DOHH2 (cell line): ENCODE measurements around the gene LMX1A.

Experiments used
- H3F3A ChIP-seq: fragments of 200-600 bp; sonication (generic), shearing (Covaris generic); 2 replicates; pipeline ENCODE4 v1.6.0; 2016; ENCODE audit warnings: antibody characterized with exemption, mild to moderate bottlenecking; ENCODE audit not compliant: control insufficient read depth, insufficient read depth
- H3K27ac ChIP-seq: fragments of 200-600 bp; sonication (generic); 2 replicates; pipeline ENCODE4 v1.5.1; 2014; ENCODE audit warnings: low read depth, mild to moderate bottlenecking, low read length, moderate library complexity
- H3K27me3 ChIP-seq: fragments of 200-600 bp; sonication (generic); 2 replicates; pipeline ENCODE4 v1.6.1; 2014; ENCODE audit warnings: mild to moderate bottlenecking, low read length, mixed read lengths; ENCODE audit not compliant: control insufficient read depth
- H3K36me3 ChIP-seq: fragments of 200-600 bp; sonication (generic); 2 replicates; pipeline ENCODE4 v1.6.1; 2014; ENCODE audit warnings: mild to moderate bottlenecking, low read length, moderate library complexity, mixed read lengths; ENCODE audit not compliant: control insufficient read depth
- H3K4me1 ChIP-seq: fragments of 200-600 bp; sonication (generic); 2 replicates; pipeline ENCODE4 v1.6.1; 2014; ENCODE audit warnings: mild to moderate bottlenecking, low read length, mixed read lengths; ENCODE audit not compliant: control insufficient read depth
- H3K4me2 ChIP-seq: fragments of 200-600 bp; sonication (generic); 2 replicates; pipeline ENCODE4 v1.6.0; 2014; ENCODE audit warnings: mild to moderate bottlenecking, low read length, moderate library complexity
- H3K4me3 ChIP-seq: fragments of 200-600 bp; sonication (generic); 2 replicates; pipeline ENCODE4 v1.5.1; 2014; ENCODE audit warnings: mild to moderate bottlenecking, low read length, mixed read lengths
- H3K79me2 ChIP-seq: fragments of 200-600 bp; sonication (generic); 2 replicates; pipeline ENCODE4 v1.6.1; 2014; ENCODE audit warnings: mild to moderate bottlenecking, low read length, mixed read lengths; ENCODE audit not compliant: control insufficient read depth
- H3K9me2 ChIP-seq: fragments of 200-600 bp; sonication (generic); replicated peaks from 2 replicates; pipeline ENCODE4 v1.6.1; 2014; ENCODE audit warnings: mild to moderate bottlenecking, low read length, mixed read lengths; ENCODE audit not compliant: control insufficient read depth
- H3K9me3 ChIP-seq: fragments of 200-600 bp; sonication (generic); 2 replicates; pipeline ENCODE4 v1.6.1; 2014; ENCODE audit warnings: antibody characterized with exemption, low read length, mixed read lengths; ENCODE audit not compliant: control insufficient read depth, insufficient read depth
- H4K20me1 ChIP-seq: fragments of 200-600 bp; sonication (generic); 2 replicates; pipeline ENCODE4 v1.6.0; 2014; ENCODE audit warnings: low read depth, mild to moderate bottlenecking, antibody characterized with exemption, low read length, moderate library complexity; ENCODE audit not compliant: control insufficient read depth, insufficient read depth
- EZH2phosphoT487 ChIP-seq: fragments of 200-600 bp; sonication (generic); IDR thresholded peaks from 2 replicates; pipeline ENCODE4 v1.6.1; 2017; ENCODE audit warnings: borderline replicate concordance, mild to moderate bottlenecking, antibody characterized with exemption, low read length, moderate library complexity, mixed read lengths
- TF ChIP-seq, protein P1 (sequence below): fragments of 200-600 bp; sonication (generic); IDR thresholded peaks from one replicate; pipeline ENCODE4 v1.5.1; 2014; ENCODE audit warnings: antibody characterized with exemption, mild to moderate bottlenecking, low read depth, low read length; ENCODE audit not compliant: poor library complexity, severe bottlenecking

The LMX1A gene

DNA sequence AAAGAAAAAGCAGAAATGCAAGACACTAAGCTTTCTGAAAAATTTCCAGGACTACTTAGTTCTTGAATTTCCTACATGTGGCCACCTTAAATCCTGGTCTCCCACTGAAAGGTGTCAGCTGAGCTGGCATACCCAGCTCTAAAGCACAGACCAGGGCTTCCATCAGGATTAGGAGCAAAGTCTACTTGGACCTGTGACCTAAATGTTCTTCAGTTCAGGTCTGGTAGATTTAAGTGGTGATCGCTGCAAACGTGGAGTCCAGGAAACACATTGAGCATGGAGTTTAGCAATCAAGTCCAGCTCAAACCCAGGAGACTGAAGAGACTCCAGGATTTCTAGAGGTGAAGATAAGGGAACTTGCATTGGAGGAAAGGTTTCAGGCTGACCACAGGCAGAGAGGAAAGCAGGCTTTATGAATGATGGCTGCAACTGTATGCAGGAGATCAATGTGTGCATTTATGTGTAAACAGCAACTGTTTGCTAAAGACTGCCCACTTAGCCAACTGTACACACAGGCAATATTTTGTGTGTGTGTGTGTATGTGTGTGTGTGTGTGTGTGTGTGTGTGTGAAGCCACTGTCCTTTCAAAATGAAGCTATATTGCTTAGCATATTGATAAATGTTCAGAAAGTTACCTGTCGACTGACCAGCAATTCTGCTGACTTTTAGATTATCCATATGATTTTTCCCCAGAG lies 75.2 kb downstream of the LMX1A start:
- H3K36me3 ChIP-seq: no peaks in the 10 kb centered on the region
- H3K4me1 ChIP-seq: no peaks in the 10 kb centered on the region
- no peaks in the 10 kb centered on the region for H3K9me3 ChIP-seq
- no peak overlapping the region for H3K4me2 ChIP-seq
- H3K27me3 ChIP-seq: peaks cover 8% of the 10 kb centered on the region
- H3K27ac ChIP-seq: no peak overlapping the region
- TF ChIP-seq, protein P1, sequence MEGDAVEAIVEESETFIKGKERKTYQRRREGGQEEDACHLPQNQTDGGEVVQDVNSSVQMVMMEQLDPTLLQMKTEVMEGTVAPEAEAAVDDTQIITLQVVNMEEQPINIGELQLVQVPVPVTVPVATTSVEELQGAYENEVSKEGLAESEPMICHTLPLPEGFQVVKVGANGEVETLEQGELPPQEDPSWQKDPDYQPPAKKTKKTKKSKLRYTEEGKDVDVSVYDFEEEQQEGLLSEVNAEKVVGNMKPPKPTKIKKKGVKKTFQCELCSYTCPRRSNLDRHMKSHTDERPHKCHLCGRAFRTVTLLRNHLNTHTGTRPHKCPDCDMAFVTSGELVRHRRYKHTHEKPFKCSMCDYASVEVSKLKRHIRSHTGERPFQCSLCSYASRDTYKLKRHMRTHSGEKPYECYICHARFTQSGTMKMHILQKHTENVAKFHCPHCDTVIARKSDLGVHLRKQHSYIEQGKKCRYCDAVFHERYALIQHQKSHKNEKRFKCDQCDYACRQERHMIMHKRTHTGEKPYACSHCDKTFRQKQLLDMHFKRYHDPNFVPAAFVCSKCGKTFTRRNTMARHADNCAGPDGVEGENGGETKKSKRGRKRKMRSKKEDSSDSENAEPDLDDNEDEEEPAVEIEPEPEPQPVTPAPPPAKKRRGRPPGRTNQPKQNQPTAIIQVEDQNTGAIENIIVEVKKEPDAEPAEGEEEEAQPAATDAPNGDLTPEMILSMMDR: no peak
- no peak for TF ChIP-seq EZH2phosphoT487
- H3F3A ChIP-seq: no peaks in the 10 kb centered on the region
- no peaks in the 10 kb centered on the region for H3K79me2 ChIP-seq
- H4K20me1 ChIP-seq: no peaks in the 10 kb centered on the region
- no peaks in the 10 kb centered on the region for H3K9me2 ChIP-seq
- no peak overlapping the region for H3K4me3 ChIP-seq

DNA sequence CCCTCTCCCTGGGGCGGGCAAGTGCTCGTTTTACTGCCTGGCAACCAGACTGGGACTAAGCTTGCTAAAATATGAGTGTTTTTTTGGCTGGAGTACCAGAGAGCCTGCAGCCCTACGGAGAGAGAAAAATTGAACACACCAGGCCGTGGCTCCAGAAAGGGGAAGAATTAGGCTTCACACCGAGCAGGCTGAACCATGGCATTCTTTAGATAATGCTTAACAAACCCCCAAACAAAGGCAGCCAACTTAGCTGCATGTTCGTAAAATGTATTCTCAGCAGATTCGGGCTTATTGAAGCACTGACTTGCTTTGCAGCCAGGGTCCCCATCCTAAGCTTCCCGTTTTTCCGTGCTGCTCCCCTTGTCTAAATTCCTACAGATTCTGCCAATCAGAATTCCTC lies 76.6 kb downstream of the LMX1A start:
- TF ChIP-seq EZH2phosphoT487: no peak
- Histone ChIP-seq H3K4me3 (no peak overlapping the region), H4K20me1 (no peaks in the 10 kb centered on the region), H3K9me3 (no peaks in the 10 kb centered on the region), H3K4me1 (no peaks in the 10 kb centered on the region), H3K79me2 (no peaks in the 10 kb centered on the region), H3K36me3 (no peaks in the 10 kb centered on the region), H3F3A (no peaks in the 10 kb centered on the region), H3K4me2 (no peak overlapping the region), H3K27me3 (peaks cover 3% of the 10 kb centered on the region), H3K9me2 (no peaks in the 10 kb centered on the region), H3K27ac (no peak overlapping the region)

DNA sequence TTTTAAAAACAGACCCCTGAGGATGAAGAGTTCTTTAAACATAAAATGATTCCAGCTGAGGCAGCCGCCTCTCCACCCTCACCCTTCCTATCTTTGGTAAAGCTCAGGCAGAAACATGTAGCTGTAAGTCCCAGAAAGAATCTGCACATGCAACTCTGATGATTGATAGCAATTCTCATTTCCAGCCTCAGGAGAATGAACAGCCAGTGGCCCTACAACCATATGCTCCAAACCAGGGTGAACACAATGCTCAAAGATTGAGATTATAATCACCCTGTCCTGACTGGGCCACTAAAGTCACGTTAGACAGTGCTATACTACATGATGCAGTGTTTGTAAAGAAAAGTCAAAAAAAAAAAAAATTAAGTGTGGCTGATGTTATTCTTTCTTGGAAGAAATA lies 80.2 kb downstream of the LMX1A start:
- H3K79me2 ChIP-seq: no peaks in the 10 kb centered on the region
- no peaks in the 10 kb centered on the region for H4K20me1 ChIP-seq
- H3K9me3 ChIP-seq: no peaks in the 10 kb centered on the region
- H3K4me1 ChIP-seq: no peaks in the 10 kb centered on the region
- no peak overlapping the region for H3K4me2 ChIP-seq
- TF ChIP-seq, protein P1: no peak
- no peak for TF ChIP-seq EZH2phosphoT487
- H3K27ac ChIP-seq: no peak overlapping the region
- no peaks in the 10 kb centered on the region for H3F3A ChIP-seq
- no peaks in the 10 kb centered on the region; the same call in 1 of the 2 replicates for H3K27me3 ChIP-seq
- H3K4me3 ChIP-seq: no peak overlapping the region
- H3K9me2 ChIP-seq: no peaks in the 10 kb centered on the region
- H3K36me3 ChIP-seq: no peaks in the 10 kb centered on the region

DNA sequence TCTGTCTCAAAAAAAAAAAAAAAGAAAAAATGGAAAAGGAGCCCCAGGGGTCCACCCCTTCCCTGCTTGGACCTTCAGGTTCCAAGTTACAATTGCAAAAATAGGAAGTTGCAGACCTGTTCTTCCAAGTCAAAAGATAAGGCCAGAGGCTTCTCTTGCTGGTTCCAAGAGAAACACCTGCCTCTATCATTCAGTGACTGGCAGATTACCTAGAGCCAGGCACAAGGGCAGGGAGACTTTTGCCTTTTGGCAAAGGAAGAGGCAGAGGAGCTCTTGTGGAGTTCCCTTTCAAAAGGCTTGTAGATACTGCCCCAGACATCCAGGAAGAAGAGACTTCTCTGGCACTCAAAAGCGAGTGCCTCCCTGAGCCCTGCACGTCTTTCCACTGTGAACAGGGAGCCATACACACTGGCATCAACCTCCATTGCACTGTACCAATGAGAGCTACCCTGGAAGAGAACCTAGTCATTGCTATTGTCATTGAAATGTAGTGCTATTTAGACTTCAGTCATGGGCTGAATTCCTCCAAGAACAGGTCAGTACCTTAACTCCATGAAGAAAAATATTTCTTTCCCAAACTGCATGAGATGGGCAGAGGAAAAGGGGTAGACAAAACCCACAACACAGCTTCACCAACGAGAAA lies 91.2 kb downstream of the LMX1A start:
- H3K27ac ChIP-seq: no peak overlapping the region
- H3K4me3 ChIP-seq: no peak overlapping the region
- no peaks in the 10 kb centered on the region for H3K4me1 ChIP-seq
- H3K9me2 ChIP-seq: no peaks in the 10 kb centered on the region
- H3K27me3 ChIP-seq: no peaks in the 10 kb centered on the region
- H4K20me1 ChIP-seq: no peaks in the 10 kb centered on the region
- TF ChIP-seq, protein P1: no peak
- TF ChIP-seq EZH2phosphoT487: no peak
- H3K4me2 ChIP-seq: no peak overlapping the region
- no peaks in the 10 kb centered on the region for H3K36me3 ChIP-seq
- no peaks in the 10 kb centered on the region for H3K79me2 ChIP-seq
- no peaks in the 10 kb centered on the region for H3F3A ChIP-seq
- H3K9me3 ChIP-seq: no peaks in the 10 kb centered on the region
